NCI-H774 (cell line): ENCODE measurements around the gene E2F4.
A peak's percentile ranks its signal among the peaks of the same experiment; 100 is the strongest.

Experiments
- DNase-seq: peaks from one replicate; lab custom pipeline; 2025; lab: John Stamatoyannopoulos, UW

E2F4 gene

DNA sequence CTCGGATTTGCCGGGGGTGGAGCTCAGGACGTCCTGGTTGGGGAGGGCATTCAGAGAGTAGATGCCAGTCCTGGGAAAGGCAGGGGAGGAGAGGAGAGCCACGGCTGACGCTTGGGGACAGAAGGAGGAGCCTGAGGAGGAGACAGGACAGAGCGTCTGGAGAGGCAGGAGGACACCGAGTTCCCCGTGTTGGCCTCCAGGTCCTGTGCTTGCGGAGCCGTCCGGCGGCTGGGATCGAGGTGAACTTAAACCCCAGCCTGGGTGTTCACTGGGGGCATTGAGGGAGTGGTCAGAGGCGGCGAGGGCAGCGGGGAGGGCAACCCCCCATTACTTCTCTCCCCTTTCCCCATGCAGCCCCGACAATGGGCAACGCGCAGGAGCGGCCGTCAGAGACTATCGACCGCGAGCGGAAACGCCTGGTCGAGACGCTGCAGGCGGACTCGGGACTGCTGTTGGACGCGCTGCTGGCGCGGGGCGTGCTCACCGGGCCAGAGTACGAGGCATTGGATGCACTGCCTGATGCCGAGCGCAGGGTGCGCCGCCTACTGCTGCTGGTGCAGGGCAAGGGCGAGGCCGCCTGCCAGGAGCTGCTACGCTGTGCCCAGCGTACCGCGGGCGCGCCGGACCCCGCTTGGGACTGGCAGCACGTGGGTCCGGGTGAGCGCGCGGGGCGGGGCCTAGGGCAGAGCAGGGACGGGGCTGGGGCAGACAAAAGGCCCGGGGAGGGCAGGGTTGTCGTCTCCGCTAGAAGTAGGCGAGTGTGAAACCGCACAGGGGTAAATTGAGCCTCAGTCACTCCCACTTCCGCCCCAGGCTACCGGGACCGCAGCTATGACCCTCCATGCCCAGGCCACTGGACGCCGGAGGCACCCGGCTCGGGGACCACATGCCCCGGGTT, 17.9 kb upstream of the E2F4 start:
- DNase-seq = peak; percentile 53

DNA sequence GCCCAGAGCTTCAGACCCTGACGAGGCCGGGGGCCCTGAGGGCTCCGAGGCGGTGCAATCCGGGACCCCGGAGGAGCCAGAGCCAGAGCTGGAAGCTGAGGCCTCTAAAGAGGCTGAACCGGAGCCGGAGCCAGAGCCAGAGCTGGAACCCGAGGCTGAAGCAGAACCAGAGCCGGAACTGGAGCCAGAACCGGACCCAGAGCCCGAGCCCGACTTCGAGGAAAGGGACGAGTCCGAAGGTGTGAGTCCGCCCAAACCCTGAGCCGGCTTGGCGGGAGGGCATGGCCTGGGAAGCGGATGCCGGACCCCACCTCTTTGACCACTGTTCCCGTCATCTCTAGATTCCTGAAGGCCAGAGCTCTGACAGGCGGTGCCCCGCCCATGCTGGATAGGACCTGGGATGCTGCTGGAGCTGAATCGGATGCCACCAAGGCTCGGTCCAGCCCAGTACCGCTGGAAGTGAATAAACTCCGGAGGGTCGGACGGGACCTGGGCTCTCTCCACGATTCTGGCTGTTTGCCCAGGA, 17.2 kb upstream of the E2F4 start:
- DNase-seq = no peak

DNA sequence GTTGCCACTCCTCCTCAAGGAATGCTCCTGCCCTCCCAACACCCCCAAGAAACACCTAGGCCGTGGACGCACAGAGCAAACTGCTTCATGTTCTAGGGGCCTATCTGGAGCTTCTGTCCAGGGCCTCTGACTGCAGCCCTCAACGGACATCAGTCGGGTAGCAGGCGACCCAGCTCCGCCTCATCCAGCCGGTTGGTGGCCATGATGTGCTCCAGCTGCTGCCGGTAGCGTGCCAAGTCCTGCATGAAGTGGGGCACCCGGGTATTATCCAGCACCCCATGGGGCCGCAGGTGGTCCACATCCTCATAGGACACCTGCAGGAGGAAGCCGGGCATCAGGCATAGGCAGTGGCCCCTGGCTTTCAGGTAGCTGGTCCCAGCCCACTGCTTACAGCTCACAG, 15.3 kb upstream of the E2F4 start:
- no peak for DNase-seq

DNA sequence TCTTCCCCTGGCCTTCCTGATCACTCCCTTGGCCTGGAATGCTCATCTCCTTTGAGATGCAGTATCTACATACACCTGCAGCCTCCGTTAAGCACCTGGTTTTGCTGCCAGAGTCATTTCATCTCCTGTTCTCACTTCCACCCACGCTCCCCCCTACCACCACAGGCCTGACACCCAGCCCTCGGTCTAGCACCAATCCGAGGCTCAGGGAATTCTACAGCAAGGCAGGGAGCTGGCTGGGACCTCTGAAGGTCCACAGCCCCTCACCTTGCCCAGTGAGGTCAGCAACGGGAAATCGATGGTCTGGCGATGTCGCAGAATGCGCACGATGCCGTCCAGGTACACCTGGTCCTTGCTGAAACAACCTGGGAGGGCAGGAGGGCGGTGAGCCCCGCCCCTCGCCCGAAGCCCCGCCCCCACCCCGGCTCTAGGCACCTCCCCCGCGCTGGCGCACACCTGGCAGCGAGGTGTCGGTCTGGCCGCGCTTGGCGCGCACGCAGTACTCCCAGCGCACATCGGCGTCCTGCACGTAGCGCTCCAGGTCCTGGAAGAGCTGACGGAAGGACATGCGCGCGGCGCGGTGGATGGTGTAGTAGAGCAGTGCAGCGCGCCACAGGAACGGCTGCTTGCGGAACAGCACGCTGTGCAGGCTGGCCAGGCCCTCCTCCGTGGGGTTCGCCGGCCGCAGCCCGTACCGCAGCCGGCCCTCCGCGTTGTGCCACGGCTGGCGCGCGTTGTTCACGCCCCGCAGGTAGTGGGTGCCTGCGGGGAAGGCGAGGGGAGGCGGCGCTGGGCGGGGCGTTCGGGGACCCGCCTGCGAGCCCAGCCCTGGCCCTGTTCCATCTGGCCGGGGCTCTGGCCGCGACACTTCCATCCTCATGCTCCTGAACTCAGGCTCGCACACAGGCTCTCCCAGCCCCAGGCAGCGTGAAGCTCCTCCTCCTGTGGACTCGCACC, 13.9 kb upstream of the E2F4 start:
- DNase-seq = peak; percentile 80

DNA sequence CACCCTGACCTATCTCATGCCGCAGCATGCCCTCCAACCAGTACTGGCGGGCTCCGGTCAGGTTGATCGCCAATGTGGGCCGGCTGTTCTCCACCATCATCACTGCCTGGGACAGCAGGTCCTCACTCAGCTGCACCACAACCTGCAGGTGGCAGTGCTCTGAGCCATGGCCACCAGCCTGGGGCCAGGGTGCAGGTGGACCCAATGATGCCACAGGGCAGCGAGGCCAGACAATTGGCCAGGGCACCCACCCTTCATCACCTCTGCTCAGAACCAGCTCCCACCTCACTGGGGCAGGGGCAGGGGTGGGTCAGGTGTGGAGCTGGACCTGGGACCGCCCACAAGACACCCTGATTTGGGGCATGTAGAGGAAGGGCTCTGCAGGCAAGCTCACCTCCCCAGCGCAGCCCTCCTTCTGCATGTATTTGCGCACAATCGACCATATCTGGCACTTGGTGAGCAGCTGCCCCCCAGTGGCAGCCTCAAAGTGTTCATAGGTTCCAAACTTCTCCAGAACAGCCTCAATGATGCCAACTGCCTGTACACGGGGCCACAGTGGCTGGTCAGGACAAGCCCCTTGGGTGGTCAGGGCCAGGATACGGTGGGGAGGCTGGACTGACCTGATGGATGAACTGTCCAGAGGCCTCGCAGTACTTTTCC, 12.4 kb upstream of the E2F4 start:
- no peak for DNase-seq

DNA sequence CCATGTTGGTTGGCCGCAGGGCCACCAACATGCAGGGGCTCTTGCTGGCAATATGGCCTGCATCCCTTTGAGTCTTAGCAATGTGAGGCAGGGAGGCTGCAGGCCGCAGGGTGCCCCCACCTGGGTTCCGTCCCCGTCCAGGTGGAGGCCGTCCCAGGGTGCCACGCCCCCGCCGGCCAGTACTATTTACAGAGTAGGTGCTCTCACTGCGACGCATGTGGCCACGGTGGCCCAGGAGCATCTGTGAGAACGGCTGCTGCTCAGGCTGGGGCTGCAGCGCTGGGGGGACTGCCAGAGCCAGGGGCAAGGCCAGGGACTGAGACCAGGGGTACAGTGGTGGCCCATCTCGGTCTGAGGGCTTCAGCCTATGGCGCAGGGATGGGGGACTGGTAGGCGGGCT, 11.8 kb upstream of the E2F4 start:
- DNase-seq = no peak

DNA sequence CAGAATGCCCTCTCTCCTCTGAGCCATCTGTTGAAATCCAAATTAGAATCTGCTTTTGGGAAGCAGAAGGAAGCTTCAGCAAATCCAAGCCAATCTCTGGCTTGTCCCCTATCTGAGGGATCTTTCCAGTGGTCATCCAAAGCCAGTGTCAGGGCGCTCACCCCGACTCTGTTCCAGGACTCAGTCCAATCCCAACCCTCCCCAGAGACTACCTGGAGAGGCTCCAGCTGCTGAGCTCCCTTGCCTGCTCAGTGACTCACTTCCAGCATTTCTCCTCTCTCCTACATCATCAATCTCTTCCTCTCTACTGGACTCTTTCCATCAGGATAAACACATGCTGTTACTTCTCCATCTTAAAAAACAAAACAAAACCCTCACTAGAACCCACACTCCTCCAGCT, 10.6 kb upstream of the E2F4 start:
- DNase-seq = no peak

DNA sequence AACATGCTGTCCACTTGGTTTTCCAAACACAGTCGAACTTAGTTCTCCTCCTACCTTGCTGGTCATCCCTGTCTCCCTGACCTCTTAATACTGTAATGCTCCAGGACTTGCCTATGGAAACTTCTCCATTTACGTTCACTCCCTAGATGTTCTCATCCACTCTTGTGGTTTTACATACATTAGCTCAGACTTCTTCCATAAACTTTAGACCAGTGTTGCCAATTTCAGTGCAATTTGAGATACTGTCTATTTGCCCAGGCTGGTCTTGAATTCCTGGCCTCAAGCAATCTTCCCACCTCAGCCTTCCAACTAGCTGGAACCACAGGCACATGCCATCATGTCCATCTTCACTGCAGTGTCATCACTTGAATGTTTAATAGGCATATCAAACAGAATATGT, 9.7 kb upstream of the E2F4 start:
- no peak for DNase-seq

DNA sequence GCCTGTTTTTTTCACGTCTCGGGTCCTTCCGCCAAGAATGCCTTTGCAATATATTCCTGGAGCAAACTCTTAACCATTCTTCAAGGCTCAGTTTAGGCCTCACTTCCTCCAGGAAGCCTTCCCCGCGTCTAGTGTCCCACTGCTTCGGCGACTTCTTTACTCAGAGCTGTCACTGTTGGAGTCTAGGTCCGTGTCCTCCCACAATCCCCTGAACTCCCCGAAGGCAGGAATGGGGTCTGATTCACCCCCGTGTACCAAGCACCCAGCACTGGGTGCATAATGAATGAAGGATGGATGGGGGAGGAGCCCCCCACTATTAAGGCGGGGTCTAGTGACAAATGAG, 8.7 kb upstream of the E2F4 start:
- no peak for DNase-seq

DNA sequence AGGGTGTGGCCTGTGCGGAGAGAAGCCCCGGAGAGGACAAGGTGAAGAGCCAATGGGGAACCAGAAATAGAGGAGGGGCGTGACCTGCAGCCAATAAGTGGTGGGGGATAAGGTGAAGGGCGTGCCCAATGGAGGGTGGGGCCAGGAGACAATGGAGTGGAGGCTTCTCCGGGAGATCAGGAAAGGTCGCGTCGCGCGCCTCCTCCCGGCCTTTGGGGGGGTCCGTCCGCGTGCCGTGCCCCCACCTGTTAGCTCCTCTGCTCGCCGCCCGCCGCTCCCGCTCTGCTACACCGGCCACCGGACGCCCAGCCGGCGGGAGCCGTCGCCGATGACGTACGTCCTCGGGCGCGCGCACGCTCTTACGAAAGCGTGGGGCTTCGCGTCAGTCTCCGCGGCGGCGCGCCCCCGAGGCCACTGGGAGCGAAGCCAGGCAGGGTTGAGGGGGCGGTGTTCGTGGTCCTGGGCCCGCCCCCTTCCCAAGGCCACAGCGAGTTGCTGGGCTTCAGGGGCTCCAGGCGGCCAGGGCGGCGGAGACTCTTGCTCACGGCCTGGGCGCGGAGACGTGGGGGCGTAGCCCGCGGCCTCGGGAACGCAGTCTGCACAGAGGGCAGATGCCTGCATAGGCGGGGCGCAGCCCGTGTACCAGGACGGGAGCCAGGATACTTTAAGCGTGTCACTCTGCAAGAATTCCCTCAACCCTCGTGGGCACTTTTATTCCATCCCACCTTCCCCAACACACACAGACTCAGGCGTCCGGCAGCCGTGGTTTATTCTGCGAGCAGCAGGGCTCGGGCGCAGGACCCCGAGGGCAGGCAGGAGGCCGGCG, 8.1 kb upstream of the E2F4 start, which contains the start of gene MATCAP1:
MATCAP1 (minus strand) TSS at position 337 of the 826 bp plus-strand sequence. CDS start 3,353 bp downstream, outside the sequence.
- peak; percentile 76 for DNase-seq

DNA sequence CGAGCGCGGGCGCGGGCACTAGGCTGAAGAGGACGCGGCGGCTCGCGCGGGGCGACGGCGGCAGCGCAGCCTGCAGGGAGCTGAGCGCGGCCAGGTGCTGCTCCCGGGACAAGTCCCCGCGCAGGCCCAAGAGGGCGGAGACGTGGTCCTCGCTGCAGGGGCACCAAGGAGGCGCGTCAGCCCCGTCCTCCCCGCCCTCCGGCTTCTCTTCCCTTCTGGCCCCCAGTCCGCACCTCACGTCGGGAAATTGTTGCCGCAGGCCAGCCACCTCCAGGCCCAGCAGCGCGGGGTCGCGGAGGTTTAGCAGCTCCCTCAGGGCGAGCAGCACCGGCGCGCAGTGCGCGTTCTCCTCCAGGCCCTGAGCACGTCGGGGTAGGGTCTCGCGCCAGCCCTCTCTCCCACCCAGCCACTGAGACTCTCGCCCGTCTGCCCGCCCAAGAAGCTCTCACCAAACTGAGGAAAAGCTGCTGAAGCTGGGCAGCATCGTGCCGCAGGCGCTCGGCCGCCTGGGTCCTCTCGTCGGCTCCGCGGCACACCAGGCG, 7.4 kb upstream of the E2F4 start:
- no peak for DNase-seq

DNA sequence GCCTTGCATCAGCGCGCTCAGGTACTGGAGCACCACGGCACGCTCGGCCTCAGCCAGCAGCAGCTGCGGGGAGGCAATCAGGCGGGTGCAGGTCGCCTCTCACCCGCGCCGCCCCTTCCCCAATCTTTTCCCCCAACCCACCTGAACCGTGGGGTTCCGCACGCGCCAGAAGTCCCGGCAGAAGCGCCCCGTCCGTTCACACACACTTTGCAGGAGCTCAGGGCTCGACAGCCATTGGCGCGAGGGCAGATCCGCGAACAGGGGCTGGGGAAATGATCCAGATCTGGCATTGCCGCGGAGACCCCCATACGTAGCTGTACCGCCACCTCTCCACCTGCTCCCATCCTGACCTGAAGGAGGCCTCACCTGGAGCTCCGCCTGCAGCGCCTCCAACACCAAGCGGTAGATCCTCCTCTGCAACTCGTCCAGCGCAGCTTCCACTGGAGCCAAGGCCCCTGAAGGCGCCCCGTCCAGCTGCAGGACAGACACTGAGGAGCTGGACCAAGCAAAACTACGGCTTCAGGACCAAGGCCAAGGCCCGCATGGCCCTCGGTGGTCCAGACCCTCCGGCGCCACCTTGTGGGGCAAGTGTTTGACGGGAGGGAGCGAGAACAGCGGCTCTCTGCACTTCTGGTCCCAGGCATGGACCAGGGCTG, 6.8 kb upstream of the E2F4 start:
- DNase-seq = no peak

DNA sequence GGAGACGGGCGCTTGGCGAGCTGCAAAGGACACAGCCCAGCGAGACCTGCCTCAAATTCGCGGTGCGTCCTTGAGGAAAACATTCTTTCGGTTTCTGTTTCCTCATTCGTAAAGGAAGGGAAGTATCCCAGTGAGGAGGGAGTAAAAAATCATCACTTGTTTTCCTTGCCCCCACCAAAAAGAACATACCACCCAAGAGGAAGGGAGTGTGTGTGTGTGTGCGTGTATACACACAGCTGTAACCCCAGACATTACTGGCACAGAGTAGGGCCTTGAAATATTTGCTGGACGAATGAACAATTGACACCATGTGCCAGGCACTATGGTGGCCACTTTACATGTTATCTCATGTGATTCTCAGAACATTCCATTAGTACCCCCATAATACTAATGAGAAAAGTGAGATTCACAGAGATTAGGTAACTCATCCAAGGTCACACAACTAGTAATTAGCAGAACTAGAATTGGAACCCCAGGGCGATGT, 6.3 kb upstream of the E2F4 start:
- no peak for DNase-seq

DNA sequence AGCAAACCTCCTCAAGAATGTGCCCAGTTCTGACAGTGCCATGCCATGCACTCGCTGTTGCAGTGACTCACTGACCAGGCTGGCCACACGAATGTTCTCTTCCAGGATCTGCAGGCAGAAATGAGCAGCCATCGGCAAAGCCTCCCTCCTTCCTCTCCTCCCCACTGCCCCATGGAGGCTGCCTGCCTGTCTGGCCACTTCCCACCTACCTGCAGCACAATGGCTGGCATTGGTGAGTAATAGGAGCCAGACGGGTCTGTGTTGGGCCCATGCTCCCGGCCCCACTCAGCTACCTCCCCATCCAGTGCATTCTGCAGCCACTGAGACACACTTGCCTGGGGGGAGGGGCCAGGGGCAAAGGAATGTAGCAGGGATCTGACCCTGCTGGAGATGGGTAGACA, 5.4 kb upstream of the E2F4 start:
- DNase-seq = no peak

DNA sequence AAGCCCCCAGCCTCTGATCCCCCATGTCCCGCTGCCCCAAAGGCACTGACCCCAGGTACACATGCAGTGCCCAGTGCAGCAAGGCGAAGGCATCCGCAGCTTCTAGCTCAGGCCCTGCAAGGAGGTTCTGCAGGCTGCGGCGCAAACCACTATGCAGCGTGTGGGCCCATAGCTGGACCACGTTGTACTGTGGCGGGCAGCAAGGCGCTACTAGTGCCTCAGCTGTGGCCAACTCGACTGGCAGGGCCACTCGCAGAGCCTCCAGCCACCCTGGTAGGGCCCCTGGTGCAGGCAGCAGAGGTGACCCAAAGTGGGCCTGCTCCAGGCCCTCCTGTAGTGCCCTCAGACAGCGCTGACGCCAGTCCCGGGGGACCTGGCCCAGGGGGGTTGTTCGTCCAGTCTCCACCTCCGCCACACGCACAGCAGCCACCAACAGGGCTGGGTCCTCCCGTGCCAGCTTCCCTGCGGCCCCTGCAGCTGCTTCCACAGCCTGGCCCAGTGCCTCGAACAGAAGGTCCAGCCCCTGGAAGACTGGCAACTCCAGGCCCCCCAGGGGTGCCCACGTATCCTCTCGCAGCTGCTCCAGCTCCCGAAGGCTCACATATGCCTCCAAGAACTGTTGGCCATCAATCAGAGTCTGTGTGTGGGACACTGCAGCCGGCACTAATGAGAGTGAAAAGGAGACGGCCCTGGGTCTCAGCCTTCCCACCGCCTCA, 4.6 kb upstream of the E2F4 start:
- DNase-seq = no peak

DNA sequence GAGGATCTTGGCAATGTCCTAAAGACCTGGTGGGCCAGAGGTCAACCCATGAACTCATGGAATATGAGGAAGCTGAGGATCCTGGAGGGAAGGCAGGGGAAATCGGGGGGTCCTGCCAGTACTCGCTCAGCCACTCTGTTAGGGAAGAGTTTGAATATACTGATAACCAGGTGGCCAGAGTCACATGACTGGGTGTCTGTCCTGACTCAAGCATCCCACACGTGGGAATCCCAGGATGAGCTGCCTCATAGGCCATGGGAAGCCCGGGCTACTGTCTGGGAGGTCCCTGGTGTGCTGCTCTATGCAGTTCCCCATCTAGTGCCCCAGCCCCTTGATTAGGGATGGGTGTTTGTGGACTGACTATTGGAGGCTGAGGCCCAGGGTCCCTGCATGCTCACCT, 3.6 kb upstream of the E2F4 start:
- DNase-seq = no peak

DNA sequence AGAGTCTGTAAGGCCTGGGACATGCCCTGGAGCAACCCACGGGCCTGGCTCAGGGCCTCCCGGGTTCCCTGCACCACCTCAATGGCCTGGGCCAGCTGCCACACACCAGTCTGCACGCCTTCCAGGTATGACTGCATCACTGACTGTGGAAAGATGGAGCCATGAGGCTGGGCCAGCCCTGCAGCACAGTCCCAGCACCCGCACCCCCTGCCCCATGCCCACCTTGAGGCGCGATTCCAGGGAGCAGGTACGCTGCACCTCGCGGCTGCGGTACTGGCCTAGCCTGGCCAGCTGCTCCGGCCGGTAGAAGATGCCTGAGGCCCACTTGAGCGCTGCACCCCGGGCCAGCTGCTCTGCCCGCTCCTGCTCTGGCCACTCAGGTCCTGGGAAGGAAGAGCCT, 3.2 kb upstream of the E2F4 start:
- no peak for DNase-seq

DNA sequence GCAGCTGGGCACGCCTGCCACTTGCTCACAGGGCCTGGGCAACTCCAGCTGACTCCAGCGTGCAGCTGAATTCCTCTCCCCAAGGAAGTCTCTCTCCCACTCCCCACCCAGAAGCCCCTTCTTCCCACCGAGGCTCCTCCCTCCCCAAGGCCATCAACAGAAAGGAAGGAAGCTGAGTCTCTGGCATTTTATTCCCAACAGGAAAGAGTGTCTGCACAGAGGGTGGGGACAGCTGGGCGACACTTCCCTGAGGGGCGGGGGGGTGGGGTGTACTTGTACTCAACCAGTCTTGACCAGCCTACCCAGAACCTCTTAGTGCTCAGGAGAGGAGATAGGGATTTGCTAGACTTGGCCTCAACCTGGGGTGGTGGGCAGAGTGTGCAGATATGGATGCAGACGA, 1.9 kb upstream of the E2F4 start, which contains the start of gene EXOC3L1:
EXOC3L1 (minus strand) TSS at position 96 of the 400 bp plus-strand sequence. CDS start 460 bp downstream, outside the sequence.
- no peak for DNase-seq
